Muscle of leg (tissue), 16 donors: Measurements from ENCODE around the gene ANKRD10. TPM values are rescaled to one million over a fixed set of nuclear protein-coding genes. Genes with fewer than 3 reads are reported as not detected.
"Not testable (repeated sequence)": the region's sequence is repeated elsewhere in the genome, so short reads cannot be mapped to it uniquely, and the experiment has no call there.

Experiments
- DNase-seq: peaks from one replicate; pipeline ENCODE4 v3.0.0; 2013
- H3K27ac ChIP-seq: one replicate; pipeline ENCODE4 v1.5.1; 2013; ENCODE audit warnings: mild to moderate bottlenecking, low read length, control low read depth
- H3K27me3 ChIP-seq: one replicate; pipeline ENCODE4 v1.6.1; 2013; ENCODE audit warnings: low read length; ENCODE audit not compliant: control insufficient read depth, insufficient read depth
- H3K36me3 ChIP-seq: one replicate; pipeline ENCODE4 v1.6.1; 2013; ENCODE audit warnings: low read length; ENCODE audit not compliant: control insufficient read depth, insufficient read depth
- H3K4me1 ChIP-seq: one replicate; pipeline ENCODE4 v1.6.1; 2013; ENCODE audit warnings: low read length; ENCODE audit not compliant: control insufficient read depth, insufficient read depth
- H3K4me3 ChIP-seq: one replicate; pipeline ENCODE4 v1.5.1; 2013; ENCODE audit warnings: low read length, control low read depth
- H3K9me3 ChIP-seq: replicated peaks from 2 replicates; pipeline ENCODE4 v1.6.1; 2013; ENCODE audit warnings: low read depth, low read length; ENCODE audit not compliant: control insufficient read depth
- WGBS: methylation state at CpG from one replicate; pipeline ENCODE4 v1.1.5; 2013; ENCODE audit warnings: missing lambda C conversion rate; ENCODE audit not compliant: insufficient coverage; 5-methylcytosine and 5-hydroxymethylcytosine counted together
- long read RNA-seq, 11 donors: transcript quantifications; one replicate each; lab custom pipeline, GENCODE V29; 2026
- polyA plus RNA-seq, 8 donors: library from polyadenylated mRNA; unstranded; fragments of 120-200 nt; gene quantifications; one replicate each; pipeline versions ENCODE4 v1.2.1 to v1.2.3, GENCODE V29; 2013; ENCODE audit warnings: inconsistent platforms in 1 of 8, low replicate concordance in 1 of 8; ENCODE audit not compliant: insufficient read length in 8 of 8, insufficient read depth in 1 of 8
- total RNA-seq: library from RNA; stranded (reverse); fragments of 120-200 nt; gene quantifications from one replicate; pipeline ENCODE4 v1.2.4, GENCODE V29; 2013

Gene ANKRD10
- total RNA-seq (183 TPM), polyA plus RNA-seq (100 to 1,000 TPM; 128 to 282 (median 172) TPM)
- long read RNA-seq, donor 1, transcript ANKRD10-207 (2 exons, 446 nt) = major isoform, 5 of 26 reads
- long read RNA-seq, donor 1, transcript ANKRD10-211 (2 exons, 704 nt) = major isoform, 5 of 26 reads
- long read RNA-seq, donor 1, partial matches to known transcripts = 16 of 26 reads
- long read RNA-seq, donor 1, other reads (novel, unspliced or antisense) = 0 of 26 reads
- long read RNA-seq, donor 2 = 0 reads
- long read RNA-seq, donor 3, transcript ANKRD10-211 (2 exons, 704 nt) = major isoform, 5 of 61 reads
- long read RNA-seq, donor 3, partial matches to known transcripts = 50 of 61 reads
- long read RNA-seq, donor 3, other reads (novel, unspliced or antisense) = 0 of 61 reads
- long read RNA-seq, donor 4, partial matches to known transcripts = 8 of 8 reads
- long read RNA-seq, donor 4, other reads (novel, unspliced or antisense) = 0 of 8 reads
- long read RNA-seq, donor 5, partial matches to known transcripts = 21 of 31 reads
- long read RNA-seq, donor 5, other reads (novel, unspliced or antisense) = 0 of 31 reads
- long read RNA-seq, donor 6, transcript ANKRD10-211 (2 exons, 704 nt) = major isoform, 6 of 46 reads
- long read RNA-seq, donor 6, partial matches to known transcripts = 31 of 46 reads
- long read RNA-seq, donor 6, other reads (novel, unspliced or antisense) = 0 of 46 reads
- long read RNA-seq, donor 7, transcript ANKRD10-201 (6 exons, 2,495 nt) = major isoform, 5 of 17 reads
- long read RNA-seq, donor 7, partial matches to known transcripts = 10 of 17 reads
- long read RNA-seq, donor 7, other reads (novel, unspliced or antisense) = 0 of 17 reads
- long read RNA-seq, donor 8, partial matches to known transcripts = 10 of 17 reads
- long read RNA-seq, donor 8, other reads (novel, unspliced or antisense) = 0 of 17 reads
- long read RNA-seq, donor 9, partial matches to known transcripts = 14 of 19 reads
- long read RNA-seq, donor 9, other reads (novel, unspliced or antisense) = 0 of 19 reads
- long read RNA-seq, donor 10, transcript ANKRD10-207 (2 exons, 446 nt) = major isoform, 8 of 69 reads
- long read RNA-seq, donor 10, transcript ANKRD10-201 (6 exons, 2,495 nt) = minor isoform, 5 of 69 reads
- long read RNA-seq, donor 10, partial matches to known transcripts = 51 of 69 reads
- long read RNA-seq, donor 10, other reads (novel, unspliced or antisense) = 0 of 69 reads
- long read RNA-seq, donor 11, partial matches to known transcripts = 16 of 20 reads
- long read RNA-seq, donor 11, other reads (novel, unspliced or antisense) = 0 of 20 reads

DNA sequence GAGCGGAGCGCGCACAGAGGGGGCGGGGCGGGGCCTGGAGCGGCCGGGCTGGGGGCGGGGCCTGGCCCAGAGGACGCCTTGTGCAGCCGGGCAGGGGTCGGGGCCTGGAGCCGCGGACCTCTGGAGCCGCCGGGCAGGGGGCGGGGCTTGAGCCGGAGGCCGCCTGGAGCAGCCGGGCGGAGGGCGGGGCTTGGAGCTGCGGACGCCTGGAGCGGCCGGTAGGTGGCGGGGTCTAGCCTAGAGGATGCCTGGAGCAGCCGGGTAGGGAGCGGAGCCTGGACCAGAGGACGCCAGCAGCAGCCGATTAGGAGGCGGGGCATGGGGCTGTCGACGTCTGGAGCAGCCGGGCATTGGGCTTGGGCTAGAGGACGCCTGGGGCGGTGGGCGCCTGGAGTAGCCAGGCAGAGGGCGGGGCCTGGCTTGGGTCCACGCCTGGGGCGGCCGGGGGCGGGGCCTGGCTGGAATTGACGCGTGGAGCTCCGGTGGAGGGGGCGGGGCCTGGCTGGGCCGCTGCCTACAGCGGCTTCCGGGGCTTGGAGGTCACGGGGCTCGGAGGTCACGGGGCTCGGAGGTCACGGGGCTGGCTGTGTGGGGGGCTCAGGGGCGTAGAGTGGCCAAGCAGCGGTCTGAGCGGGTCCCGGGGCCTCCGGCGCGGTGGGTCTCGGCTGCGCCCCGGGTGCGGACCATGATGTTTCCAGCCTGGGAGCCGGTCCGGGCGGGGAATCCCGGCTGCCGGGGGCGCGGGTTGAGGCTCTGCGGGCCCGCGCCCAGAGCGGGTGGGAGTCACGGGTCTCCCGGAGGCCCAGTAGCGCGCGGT, at the start of gene ANKRD10:
TSS of gene ANKRD10 (minus strand) at position 13 of the 817 bp plus-strand sequence. CDS start 135 bp downstream, outside the sequence.
- no peaks in the 10 kb centered on the region for H3K36me3 ChIP-seq
- H3K27ac ChIP-seq = peak within 1 kb of the TSS; percentile 99
- peak; percentile 99 for DNase-seq
- peak within 1 kb of the TSS; percentile 99 for H3K4me3 ChIP-seq
- under 1% methylated on average over 70 of the region's 81 CpGs for WGBS
- H3K27me3 ChIP-seq = no peaks in the 10 kb centered on the region
- H3K9me3 ChIP-seq = no peaks in the 10 kb centered on the region
- peaks cover 24% of the 10 kb centered on the region for H3K4me1 ChIP-seq

- no peaks in the 10 kb centered on the region for H3K4me1 ChIP-seq
- no peak for DNase-seq
- H3K27ac ChIP-seq = no peak overlapping the region
- no peak overlapping the region for H3K4me3 ChIP-seq
- H3K27me3 ChIP-seq = no peaks in the 10 kb centered on the region
- peaks cover 14% of the 10 kb centered on the region for H3K9me3 ChIP-seq
- WGBS = 86% methylated on average over 3 of the region's 6 CpGs
- no peaks in the 10 kb centered on the region for H3K36me3 ChIP-seq
Measured at GRCh38 chr13:110964229-110965037, 49.6 kb upstream of the ANKRD10 start.

DNA sequence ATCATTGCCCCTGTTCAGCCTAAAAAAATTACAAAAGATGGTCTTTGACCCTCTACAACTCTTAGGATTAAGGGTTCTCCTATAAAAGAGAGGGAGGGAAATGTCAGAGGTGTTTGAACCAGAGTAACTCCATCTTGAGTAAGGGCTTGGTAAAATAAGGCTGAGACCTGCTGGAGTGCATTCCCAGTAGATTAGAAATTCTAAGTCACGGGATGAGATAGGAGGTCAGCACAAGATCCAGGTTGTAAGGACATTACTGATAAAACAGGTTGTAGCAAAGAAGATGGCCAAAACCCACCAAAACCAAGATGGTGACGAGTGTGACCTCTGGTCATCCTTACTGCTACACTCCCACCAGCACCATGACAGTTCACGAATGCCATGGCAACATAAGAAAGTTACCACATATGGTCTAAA, 48.7 kb upstream of the ANKRD10 start:
- DNase-seq = no peak
- WGBS = no CpG with 5 or more reads among the region's 3 CpGs
- H3K27me3 ChIP-seq = no peaks in the 10 kb centered on the region

DNA sequence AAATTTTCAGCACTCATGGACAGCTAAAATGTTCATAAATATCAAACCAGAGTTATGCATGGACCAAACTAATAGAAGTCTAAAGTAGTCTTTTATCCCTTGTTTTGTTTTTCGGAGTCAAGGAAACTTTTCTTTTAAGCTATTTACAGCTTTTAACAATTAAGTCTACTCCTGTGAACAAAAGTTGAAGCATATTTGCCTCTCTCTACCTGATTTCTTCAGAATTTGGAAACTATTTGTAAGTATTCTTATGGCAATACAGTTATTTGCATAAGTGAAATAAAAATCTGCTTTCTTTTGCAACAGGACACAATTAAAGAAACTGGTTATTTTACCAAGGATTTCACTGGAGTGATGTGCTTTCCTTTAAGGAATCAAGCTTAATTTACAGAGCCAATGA, 47.1 kb upstream of the ANKRD10 start:
- peaks cover 14% of the 10 kb centered on the region for H3K9me3 ChIP-seq
- no peak overlapping the region for H3K4me3 ChIP-seq
- no peaks in the 10 kb centered on the region for H3K27me3 ChIP-seq
- no peak for DNase-seq
- H3K4me1 ChIP-seq = no peaks in the 10 kb centered on the region
- no CpG with 5 or more reads among the region's 1 CpG for WGBS
- H3K36me3 ChIP-seq = no peaks in the 10 kb centered on the region
- no peak overlapping the region for H3K27ac ChIP-seq

More for the DNA sequence above, 48.7 kb upstream of the ANKRD10 start:
- no peaks in the 10 kb centered on the region for H3K4me1 ChIP-seq
- H3K36me3 ChIP-seq = no peaks in the 10 kb centered on the region
- no peak overlapping the region for H3K4me3 ChIP-seq
- no peak overlapping the region for H3K27ac ChIP-seq
- peaks cover 14% of the 10 kb centered on the region for H3K9me3 ChIP-seq

GRCh38 chr13:110960204-110960603, 45.3 kb upstream of the ANKRD10 start:
- Histone ChIP-seq H3K9me3 (peaks cover 5% of the 10 kb centered on the region), H3K4me3 (no peak overlapping the region), H3K4me1 (peaks cover 4% of the 10 kb centered on the region), H3K27me3 (no peaks in the 10 kb centered on the region), H3K27ac (no peak overlapping the region), H3K36me3 (no peaks in the 10 kb centered on the region)
- WGBS = no CpG with 5 or more reads among the region's 2 CpGs
- no peak for DNase-seq

DNA sequence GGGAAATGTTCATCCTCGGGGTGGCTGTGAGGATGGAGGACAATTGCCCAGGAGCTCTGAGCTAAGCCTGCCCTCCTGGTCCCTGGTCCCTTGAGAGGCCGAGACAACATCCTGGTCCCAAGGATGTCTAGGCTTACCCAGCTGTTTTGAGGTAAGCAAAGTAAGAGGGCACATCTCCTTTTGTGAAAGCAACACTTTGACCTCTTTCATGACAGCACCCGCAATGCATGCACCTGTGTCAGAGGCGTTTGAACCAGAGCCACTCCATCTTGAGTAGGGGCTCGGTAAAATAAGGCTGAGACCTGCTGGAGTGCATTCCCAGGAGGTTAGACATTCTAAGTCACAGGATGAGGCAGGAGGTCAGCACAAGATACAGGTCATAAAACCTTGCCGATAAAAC, 43.1 kb upstream of the ANKRD10 start:
- WGBS = 92% methylated on average over 4 of the region's 6 CpGs
- no peaks in the 10 kb centered on the region for H3K9me3 ChIP-seq
- H3K27ac ChIP-seq = no peak overlapping the region
- H3K27me3 ChIP-seq = no peaks in the 10 kb centered on the region
- no peaks in the 10 kb centered on the region for H3K36me3 ChIP-seq
- H3K4me1 ChIP-seq = peaks cover 11% of the 10 kb centered on the region
- no peak for DNase-seq
- H3K4me3 ChIP-seq = no peak overlapping the region

DNA sequence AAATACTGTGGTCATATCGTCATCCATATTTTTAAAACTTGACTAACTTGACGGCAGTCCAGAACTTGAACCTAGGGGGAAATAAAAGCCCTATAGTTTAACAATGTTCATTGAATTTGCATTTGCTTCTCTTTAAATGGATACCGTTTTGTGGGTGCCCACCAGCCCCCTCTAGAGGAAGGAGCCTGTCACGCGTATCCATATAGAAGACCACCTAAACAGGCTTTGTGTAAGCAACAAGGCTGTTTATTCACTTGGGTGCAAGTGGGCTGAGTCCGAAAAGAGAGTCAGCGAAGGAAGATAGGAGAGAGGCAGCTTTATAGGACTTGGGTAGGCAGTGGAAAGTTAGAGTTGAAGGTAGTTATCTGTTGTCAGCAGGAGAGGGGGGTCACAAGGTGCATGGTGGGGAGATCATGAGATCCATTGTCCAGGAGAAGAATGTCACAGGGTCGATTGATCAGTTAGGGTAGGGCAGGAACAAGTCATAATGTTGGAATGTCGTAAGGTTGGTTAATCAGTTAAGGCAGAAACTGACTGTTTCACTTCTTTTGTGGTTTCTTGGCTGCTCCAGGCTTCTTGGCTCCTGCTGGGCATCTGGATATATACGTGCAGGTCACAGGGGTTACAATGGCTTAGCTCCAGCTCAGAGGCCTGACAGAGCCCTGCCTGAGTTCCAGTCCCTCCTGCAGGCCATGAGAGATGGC, 42.5 kb upstream of the ANKRD10 start:
- no peak overlapping the region for H3K4me3 ChIP-seq
- WGBS = 91% methylated on average over 4 of the region's 10 CpGs
- H3K36me3 ChIP-seq = no peaks in the 10 kb centered on the region
- DNase-seq = no peak
- no peaks in the 10 kb centered on the region for H3K27me3 ChIP-seq
- H3K4me1 ChIP-seq = peaks cover 11% of the 10 kb centered on the region
- H3K27ac ChIP-seq = no peak overlapping the region
- H3K9me3 ChIP-seq = no peaks in the 10 kb centered on the region

DNA sequence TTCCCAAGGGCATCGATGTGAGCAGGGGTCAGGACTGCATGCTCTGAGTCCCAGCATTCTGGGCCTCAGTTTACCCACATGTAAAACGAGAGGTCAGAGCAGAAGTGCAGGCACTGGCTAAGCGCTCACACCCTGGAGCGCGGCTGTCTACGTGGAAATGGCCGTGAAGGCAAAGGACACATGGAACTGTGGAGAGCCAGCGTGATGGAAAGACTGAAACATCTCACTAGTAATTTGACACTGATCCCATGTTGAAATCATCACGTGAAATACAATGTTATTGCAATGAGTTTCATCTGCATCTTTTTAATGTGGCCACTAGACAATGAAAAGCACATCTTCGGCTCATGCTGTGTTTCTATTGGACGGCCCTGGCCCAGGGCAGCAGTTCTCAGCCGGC, 41.3 kb upstream of the ANKRD10 start:
- peaks cover 13% of the 10 kb centered on the region for H3K4me1 ChIP-seq
- not testable (repeated sequence) for H3K27me3 ChIP-seq, H3K4me3 ChIP-seq, H3K36me3 ChIP-seq, H3K9me3 ChIP-seq, H3K27ac ChIP-seq
- 76% methylated on average over 6 of the region's 12 CpGs for WGBS
- peak; percentile 34 for DNase-seq
